GM19452 (cell line): ENCODE results near the gene SDCCAG8.

ENCODE experiments used
- ATAC-seq: cut with Tn5 transposase; IDR thresholded peaks from one replicate; pipeline ENCODE4 v1.9.1; 2021; ENCODE audit not compliant: unreplicated experiment

SDCCAG8 gene

DNA sequence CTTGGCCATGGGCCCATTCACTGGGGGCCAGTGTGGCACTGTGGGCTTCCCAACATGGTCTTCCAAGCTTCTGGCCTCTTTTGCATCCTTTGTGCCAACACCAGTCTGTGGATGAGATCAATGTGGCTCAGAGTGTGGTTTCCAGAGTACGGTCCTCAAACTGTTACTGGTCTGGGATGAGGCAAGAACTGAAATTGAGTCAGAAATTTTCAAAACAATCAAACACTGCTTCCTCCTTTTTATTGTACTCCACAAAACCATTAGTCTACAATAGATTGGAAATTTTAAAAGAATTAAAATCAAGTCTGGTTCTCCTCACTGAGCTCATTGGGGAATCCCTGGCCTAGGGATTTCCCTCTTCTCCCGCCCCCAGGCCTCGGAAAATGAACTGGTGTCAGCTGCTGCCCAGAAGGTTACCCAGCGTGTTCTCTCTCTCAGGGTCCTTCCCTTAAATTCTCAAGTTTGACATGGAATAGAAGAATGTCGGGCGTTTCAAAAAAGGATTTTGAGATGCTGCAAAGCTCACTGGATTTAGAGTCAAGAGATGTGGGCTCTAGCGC, 222.0 kb downstream of the SDCCAG8 start:
- no peak for ATAC-seq

DNA sequence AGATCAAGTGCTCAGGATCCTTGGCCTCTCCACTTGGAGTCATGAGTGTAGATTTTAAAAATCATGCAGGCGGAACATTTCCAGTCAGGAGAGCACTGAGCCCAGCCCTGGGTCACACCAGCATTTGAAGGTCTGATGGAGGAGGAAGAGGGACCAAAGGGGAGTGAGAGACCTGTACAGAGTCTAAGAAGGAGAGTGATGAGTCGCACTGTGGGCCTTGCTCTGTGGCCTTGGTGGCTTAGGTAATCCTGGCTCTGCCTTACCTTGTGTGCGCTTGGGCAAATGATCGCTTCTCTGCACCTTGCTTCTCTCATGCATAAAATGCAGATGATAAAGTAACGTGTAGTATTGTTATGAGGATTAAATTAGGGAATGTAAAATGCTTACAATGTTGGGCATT, 225.3 kb downstream of the SDCCAG8 start:
- no peak for ATAC-seq

DNA sequence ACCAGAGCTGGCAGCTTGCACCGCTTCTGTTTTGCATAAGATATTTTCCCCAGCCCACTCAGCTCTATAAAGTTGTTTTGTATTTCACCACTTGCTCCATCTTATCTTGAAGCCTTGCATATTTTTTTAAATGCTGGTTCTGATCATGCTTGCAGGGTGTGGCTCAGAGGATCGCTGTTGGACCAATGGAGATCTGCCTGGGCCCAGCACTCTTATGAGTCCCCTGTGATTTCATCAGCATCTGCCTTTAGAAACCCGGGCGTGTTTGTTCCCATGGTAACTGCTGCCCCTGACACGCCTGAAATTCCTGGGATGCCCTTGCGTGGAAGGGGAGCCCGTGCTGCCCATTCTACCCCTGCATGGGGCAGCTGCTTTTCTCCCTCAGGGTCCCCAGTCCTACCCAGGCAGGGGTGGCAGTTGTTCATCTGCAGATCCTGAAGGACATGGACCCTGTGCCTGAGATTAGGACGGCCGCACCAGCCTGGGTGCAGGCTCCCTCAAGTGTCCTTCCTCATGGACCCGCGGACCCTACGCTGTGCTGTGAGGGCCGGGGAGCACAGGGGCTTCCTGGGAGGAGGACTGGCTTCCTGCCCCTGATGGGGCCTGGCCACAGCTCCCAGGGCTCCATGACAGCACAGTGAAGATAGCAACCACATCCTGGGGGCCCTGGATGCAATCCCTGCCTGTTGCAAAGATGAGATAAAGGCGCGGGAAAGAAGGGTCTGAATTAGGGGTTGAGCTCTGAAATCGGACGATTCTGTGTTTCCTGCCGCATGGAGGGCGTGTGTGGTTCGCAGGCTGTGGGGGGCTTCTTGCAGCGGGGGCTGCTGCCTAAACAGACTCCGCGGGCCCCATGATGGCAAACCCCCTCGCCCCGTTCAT, 226.5 kb downstream of the SDCCAG8 start:
- ATAC-seq, result no peak

DNA sequence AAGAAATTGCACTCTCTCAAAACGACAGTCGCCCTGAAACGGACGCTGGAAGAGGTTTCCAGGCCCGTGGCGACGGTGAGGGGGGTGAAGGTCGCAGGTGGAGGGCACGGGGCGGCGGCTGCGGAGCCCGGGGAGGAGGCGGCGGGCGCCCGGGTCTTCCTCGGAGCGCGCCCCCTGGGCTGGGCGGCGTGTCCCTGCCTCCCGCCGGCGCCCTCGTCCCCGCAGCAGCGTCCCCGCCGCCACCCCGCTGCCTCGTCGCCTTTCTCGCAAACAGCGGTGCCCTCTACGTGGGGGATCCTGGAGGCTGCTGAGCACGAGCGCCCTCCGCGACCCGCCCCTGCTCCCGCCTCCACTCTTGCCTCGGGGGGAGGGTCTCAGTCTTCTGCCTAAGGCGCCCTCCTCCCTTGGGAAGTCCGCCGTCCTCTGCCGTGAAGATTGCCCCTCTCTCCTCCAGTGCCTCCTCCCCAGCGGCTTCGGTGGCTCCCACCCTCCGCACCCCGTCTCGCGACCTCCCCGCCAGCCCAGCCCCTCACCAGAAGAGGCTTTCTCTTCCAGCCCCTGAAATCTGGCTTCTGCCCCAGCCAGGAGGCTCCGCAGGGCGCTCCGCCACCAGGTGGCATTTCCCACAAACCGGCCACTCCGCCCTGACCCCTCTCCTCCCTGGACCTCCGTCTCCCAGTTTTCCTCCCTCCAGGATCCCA, 227.4 kb downstream of the SDCCAG8 start:
- ATAC-seq, result no peak

DNA sequence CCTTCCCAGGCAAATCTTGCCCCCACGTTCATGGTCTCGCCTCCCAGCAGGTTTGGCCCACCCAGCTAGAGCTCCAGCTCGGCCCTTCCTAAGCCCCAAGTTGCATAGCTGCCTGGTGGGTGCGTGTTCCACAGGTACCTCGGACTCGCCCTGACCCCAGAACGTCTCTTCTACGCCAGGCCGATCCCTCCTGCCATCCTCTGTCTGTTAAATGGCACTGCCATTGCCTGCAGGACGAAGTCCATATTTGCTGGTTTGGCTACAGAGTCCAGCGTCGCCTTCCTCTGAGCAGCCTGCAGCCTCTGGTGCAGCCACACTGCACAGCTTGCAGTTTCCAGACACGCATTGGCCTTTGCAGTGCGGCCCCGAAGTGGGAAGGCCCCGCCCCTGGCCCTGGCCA, 228.1 kb downstream of the SDCCAG8 start:
- no peak for ATAC-seq

DNA sequence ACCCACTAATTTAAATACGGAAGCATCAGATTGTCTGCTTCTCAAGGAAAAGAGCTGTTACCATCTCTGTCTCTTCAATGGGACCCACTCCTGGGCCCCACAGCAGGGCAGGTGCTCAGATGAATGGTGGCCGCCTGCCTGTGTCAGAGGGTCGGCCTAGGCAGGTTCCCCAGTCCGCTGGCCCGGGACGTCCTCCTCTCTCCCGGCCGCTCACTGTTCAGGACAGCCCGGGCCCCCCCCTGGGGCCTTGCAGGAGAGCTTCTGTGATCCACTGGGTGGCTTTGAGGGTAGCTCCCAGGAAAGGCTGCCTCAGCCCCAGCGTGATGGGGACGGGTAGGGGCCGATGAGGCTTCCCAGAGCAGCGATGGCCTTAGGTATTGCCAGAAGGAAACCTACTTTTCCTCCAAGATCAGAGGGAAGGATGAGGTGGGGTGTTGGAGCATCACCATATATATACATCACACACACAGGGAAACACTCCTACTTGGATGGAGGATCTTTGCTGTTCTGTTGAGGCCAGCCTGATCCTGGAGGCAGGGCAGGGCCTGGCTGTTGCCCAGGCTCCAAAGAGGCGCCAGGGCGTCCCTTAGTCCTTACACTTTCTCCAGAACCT, 231.3 kb downstream of the SDCCAG8 start:
- ATAC-seq, result no peak

DNA sequence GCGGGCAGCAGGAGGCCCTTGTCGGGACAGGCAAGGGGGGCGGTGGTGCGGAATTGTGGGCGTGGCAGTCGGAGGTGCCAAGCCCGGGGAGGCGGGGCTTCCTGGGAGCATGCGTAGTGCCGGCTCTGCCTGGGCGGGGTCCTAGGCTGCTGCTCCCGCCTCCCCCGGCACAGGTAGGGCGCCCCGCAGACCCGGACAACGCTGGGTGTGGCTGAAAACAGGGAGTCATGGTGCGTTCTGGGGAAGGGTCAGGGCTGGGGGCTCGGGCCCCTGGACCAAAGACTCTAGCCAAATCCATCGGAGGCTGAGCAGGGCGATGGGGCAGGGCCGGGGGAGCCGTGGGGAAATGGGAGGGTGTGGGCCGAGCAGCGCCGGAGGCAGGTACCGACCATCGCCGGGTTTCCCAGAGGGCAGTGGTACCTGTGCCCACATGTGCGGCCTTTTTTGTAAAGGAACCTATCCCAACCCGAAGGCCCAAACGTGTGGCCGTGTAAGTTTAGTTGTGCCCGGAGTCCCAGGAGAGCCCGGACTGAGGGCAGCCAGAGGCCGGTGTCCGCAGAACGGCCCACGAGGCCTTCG, 231.9 kb downstream of the SDCCAG8 start:
- ATAC-seq, result no peak

DNA sequence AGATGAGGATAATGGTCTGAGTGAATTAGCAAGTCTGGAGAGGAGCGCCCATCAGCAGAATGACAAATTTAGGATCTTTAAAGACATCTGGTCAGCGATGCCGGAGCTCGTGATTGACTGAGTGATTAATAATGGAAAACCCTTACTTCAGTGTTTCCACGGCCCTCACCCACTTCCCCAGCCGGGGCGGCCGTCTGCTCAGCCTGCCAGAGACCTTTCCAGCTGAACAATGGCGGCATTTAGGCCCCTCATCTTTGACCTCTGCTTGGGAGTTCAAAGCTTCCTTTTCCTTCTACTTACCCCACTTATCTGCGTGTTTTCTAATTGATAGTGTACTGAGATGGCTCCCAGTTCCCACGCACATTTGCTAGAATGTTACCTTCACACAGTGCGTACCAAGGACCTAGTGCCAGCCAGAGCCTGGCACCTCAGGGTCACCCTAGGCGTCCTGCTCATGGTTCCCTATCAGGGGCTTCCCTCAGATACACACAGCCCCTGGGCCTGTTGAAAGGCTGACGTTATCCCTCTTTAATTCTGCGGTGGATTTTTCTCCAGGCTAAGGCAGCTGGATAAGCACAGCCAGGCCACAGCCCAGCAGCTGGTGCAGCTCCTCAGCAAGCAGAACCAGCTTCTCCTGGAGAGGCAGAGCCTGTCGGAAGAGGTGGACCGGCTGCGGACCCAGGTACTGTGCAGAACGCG, 232.8 kb downstream of the SDCCAG8 start:
- ATAC-seq, result no peak

DNA sequence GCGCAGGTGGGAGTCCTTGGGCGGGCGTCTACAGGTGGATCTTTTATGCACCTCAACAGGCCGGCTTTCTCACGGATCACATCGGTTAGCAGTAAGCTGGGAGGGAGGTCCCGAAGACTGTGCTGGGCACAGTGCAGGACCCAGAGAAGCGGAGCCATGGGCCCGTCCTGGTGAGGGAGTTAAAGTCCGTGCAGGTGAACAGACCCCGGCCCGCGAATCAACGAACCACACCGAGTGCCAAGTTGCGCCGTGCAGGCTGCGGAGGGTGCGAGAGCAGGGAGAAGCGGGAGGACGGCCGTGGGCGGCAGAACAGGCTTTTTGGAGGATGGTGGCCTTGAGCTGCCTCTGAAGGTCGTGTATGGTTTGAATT, 233.3 kb downstream of the SDCCAG8 start:
- ATAC-seq, result no peak

DNA sequence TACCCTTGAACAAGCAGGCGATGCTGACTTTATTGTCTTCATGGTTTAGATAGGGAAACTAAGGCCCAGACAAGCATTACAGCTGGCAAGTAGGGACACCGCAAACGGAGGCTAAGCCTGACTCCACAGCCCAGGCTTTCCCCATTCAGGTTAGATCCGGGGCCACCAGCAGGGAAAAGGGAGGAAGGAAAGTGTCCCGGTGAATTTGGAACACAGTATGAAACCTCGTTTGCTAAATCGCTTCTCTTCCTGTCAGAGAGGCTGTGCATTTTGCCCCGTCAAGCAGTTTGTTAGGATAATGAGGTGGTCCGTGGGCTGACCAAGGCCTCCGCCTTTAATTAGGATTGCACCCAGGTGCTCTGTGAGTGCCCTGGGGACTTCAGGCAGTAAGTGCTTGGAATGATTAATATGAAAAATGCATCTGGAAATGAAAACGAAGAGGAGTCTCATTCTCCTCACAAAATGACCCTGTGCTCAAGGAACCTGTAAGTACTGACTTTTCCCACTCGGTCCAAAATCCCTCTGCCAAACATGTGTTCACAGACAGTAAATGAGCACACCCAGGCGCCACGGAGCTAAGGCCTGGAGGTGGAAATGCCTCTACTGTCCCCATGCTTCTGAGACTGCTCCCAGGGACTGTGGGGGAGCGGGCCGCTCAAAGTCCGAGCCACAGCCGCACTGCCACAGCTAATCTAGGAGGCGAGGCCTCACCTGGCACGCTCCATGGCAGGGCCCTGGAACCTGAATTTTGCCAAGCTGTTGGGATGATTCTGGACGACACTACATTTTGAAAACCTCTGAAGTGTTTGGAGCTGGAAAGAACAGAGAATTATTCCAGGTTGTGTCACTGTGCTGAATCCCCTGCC, 234.1 kb downstream of the SDCCAG8 start:
- ATAC-seq, result no peak

DNA sequence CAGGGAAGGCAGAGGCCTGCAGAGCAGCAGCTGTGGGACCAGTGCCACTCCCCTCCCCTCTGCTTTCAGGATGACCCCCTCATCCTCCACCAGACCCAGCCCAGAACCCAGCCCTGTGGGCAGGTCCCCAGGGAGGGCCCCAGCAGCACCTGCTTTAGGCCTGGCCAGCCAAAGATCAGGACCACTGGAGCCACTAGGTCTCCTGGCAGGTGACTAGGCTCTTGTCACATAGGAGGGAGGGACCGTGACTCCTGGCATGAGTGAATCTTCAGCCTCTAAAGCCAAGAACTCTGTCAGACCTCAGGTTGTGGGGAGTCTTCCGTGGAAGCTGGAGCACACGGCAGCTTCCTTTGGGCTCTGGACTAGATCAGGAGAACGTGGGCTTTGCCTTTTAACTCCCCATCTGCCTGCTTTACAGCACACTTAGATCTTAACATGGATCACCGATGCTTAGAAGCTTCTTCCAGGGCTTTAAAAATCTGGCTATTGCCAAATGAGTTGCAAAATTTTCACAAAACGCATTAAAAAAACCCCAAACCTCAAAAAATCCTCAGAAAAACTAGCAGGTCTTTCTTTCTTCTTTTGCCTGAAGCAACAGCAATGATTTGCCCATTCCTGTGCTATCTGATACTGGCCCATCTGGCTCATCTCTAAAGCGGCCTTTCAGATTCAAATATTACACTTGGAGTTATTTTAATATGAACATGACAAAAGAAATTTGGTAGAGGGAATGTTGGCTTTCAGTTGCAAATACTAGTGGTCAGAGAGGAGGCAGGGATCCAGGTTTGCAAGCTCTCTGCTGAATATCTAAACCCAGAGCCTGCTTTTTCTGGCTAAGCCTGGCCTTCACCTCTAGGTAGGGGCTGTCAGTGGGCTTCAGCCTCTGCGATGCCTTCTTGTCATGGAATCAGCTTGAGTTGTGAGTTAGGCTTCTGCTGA, 235.2 kb downstream of the SDCCAG8 start:
- no peak for ATAC-seq

DNA sequence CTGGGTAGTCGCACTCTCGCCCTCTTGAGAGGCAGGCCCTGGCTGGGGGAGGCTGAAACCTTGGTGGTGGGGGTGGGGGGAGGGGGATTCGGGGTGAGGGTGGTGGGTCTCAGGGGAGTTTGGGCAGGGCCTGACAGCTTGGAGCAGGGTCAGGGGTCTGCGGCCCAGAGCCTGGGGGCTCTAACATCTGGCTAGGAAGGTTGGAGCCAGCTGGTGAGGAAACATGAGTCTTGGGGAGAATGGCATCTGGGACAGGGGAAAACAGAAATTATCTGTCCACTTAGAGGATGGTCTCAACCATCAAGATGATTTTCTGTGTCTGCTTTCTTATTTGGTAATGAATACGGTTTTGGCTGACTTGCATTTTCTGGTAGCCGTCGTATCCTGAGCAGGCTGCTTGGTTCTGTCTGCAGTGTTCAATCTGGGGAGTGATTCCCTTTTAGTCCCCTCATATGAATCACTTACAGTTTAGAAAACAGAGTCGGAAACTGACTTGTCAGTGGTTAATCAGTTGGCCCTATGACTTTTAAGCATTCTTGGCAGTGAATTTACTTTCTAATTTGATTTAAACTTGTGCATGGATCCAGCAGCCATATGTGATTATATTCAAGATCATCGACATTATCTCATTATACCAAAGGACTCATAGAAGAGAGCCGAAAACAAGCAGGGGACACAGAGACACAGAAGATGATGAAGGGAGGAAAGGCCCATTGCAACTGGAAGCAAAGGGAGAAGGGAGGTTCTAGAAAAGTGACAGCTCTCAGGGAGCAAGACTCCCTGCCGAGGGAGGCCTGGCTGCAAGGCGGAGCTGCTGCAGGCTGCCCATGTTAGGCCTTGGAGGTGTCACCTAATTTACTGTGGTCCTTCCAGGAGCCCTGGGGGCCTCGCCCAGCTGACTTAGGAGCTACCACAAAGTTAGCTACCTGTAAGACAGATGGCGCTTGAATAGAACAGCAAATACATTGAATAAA, 237.6 kb downstream of the SDCCAG8 start:
- no peak for ATAC-seq

DNA sequence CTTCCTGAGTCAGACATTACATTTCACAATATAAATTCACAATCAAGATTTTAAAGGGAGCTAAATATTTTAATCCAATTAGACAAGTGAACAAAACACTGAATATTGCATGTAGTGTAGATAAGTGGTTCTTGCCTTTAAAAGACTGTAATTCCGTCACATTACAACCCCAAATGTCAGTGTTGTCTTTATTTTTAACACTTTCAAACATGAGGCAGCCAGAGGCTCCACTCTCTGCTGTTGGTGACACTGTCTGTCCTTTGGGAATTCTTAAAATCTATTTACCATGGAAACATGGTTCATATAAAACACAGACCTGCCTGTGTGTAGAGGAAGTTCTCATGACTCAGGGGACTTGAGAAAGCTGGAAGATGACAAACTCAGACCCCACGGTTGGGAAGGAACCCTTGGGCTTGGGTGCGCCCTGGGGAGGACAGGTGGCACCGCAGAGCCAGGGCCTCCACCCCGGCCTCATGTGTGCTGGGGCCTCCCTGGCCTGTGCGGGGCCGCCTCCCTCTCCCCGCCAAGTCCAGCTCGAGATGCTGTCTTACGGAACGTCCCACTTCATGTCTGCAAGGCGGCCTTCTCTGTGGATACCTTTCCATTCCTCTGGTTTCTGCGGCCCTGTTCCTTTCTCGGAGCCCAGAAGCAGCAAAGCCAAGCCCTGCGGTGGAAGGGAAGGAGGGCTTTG, 239.0 kb downstream of the SDCCAG8 start:
- ATAC-seq, result no peak

DNA sequence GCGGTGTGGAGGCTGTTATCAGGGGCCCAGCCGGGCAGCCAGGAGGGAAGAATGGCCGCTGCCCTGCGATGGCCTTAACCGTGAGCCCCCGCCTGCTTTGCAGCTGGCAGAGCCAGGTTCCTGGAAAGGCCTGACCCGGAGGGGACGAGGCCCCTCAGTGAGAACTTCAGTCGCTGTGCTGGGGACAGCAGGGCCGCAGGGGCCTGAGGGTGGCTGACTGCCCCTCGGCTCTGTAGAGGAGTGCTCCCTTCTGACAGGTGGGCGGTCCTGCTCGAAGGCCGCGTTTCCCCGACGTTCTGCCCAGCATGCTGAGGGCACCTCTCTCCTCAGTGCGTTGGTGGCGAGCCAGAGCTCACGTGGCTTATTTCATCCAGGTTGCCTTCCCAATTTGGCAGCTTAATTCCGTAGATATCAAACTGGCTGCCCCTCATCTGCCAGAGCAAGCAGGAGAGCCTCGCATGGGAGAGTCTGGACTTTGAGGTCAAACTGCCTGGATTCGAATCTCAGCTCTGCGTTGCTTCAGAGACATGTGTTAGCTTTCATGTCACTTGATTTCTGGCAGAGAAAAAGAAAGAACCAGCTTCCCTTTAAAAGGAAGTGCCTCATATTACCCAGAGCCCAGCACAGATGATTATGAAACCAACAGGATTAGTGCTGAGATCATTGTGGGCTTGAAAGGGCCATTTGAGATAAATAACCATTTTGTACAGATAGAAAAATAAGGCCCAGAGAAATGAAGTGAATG, 239.8 kb downstream of the SDCCAG8 start:
- ATAC-seq, result no peak

DNA sequence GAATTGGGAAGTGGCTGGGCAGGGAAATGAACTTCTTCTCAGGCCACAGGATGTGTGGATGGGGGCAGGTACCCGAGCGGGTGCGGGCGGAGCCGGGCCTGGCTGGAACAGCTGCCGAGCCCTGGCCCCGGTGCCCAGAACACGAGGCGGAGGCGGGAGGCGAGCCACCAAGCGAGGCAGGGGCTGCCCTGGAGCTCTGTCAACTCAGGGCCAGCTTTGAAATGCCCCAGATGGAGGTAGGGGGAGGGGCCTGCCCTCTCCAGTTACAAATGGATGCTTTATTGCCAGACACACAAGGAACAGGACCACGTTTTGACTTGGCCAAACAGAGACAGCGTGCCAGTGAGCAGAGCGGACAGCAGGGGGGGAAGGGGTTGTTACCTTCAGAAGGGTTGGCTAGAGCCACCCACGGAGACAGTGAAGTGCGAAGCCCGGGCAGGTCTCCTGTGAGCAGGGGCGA, 240.4 kb downstream of the SDCCAG8 start:
- no peak for ATAC-seq

DNA sequence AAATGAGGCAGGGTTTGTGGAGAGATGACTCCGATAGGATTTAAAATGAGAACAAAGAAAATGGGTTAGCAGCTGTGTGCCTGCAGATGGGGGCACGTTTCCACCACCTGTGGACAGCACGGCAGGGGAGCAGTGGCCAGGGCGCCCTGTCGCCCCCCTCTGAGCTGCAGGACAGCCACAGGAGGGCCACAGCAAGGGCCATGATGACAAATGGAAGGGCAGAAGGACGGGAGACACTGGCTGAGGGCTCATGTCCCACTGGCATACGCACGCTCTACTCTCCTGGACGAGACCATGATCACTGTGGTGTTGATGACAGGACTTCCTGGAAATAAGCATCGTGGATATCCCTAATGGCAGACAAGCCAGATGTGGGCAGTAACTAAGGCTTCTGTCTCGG, 241.0 kb downstream of the SDCCAG8 start:
- no peak for ATAC-seq
